Measurements from ENCODE around the gene AQP1. TPM values are rescaled to one million over a fixed set of nuclear protein-coding genes. Genes with fewer than 3 reads are reported as not detected.

Gene AQP1
- total RNA-seq, 3 donors from 2014 or later, result 43.0 to 89.6 (median 48.1) TPM

- intact Hi-C loops (cut with DNase I, micrococcal nuclease), result no loop called here
- no peak overlapping the region for H3K4me3 ChIP-seq
- DNase-seq (peak in 2 of 3 donors; percentile 36 to 42), ATAC-seq (peak; percentile 73)
- TF ChIP-seq CTCF (IDR thresholded peaks at IDR 0.05), result no peak
- no peaks in the 10 kb centered on the region for H3K36me3 ChIP-seq (ENCODE audit: low read depth)
- H3K9me3 ChIP-seq, result no peaks in the 10 kb centered on the region
- H3K4me1 ChIP-seq (ENCODE audit: low read depth), result no peaks in the 10 kb centered on the region
Measured at GRCh38 chr7:30968747-30969603, 57.3 kb downstream of the AQP1 start.

- no peak for ATAC-seq
- intact Hi-C loops (cut with DNase I, micrococcal nuclease), result no loop called here
Measured at GRCh38 chr7:30969604-30969970, 57.9 kb downstream of the AQP1 start.

GRCh38 chr7:30970074-30970473 lies 58.4 kb downstream of the AQP1 start:
- Histone ChIP-seq H3K36me3 (ENCODE audit: low read depth) (no peaks in the 10 kb centered on the region), H3K9me3 (no peaks in the 10 kb centered on the region), H3K4me1 (ENCODE audit: low read depth) (no peaks in the 10 kb centered on the region), H3K4me3 (no peak overlapping the region)
- no peak for ATAC-seq
- TF ChIP-seq CTCF (IDR thresholded peaks at IDR 0.05), result no peak
- DNase-seq, result no peak
- intact Hi-C loops (cut with DNase I, micrococcal nuclease), result no loop called here

More at GRCh38 chr7:30969604-30969970, 57.9 kb downstream of the AQP1 start:
- H3K9me3 ChIP-seq, result no peaks in the 10 kb centered on the region
- H3K4me1 ChIP-seq (ENCODE audit: low read depth), result no peaks in the 10 kb centered on the region
- no peak for TF ChIP-seq CTCF (IDR thresholded peaks at IDR 0.05)
- no peaks in the 10 kb centered on the region for H3K36me3 ChIP-seq (ENCODE audit: low read depth)
- no peak overlapping the region for H3K4me3 ChIP-seq
- no peak for DNase-seq

- ATAC-seq, result peak; percentile 19
Measured at GRCh38 chr7:30970594-30971094, 59.0 kb downstream of the AQP1 start.

GRCh38 chr7:30971440-30971839 lies 59.8 kb downstream of the AQP1 start:
- ATAC-seq, result no peak
- DNase-seq, result no peak
- no peaks in the 10 kb centered on the region for H3K4me1 ChIP-seq (ENCODE audit: low read depth)
- H3K4me3 ChIP-seq, result no peak overlapping the region
- intact Hi-C loops (cut with DNase I, micrococcal nuclease), result no loop called here
- TF ChIP-seq CTCF (IDR thresholded peaks at IDR 0.05), result no peak
- H3K9me3 ChIP-seq, result no peaks in the 10 kb centered on the region
- H3K36me3 ChIP-seq (ENCODE audit: low read depth), result no peaks in the 10 kb centered on the region

More at GRCh38 chr7:30970594-30971094, 59.0 kb downstream of the AQP1 start:
- Histone ChIP-seq H3K36me3 (ENCODE audit: low read depth) (no peaks in the 10 kb centered on the region), H3K4me1 (ENCODE audit: low read depth) (no peaks in the 10 kb centered on the region), H3K4me3 (no peak overlapping the region), H3K9me3 (no peaks in the 10 kb centered on the region)
- TF ChIP-seq CTCF (IDR thresholded peaks at IDR 0.05), result no peak
- no peak for DNase-seq
- intact Hi-C loops (cut with DNase I, micrococcal nuclease), result no loop called here
